Measurements from ENCODE around the gene CDK14.
A peak's percentile ranks its signal among the peaks of the same experiment; 100 is the strongest.

CDK14 gene

DNA sequence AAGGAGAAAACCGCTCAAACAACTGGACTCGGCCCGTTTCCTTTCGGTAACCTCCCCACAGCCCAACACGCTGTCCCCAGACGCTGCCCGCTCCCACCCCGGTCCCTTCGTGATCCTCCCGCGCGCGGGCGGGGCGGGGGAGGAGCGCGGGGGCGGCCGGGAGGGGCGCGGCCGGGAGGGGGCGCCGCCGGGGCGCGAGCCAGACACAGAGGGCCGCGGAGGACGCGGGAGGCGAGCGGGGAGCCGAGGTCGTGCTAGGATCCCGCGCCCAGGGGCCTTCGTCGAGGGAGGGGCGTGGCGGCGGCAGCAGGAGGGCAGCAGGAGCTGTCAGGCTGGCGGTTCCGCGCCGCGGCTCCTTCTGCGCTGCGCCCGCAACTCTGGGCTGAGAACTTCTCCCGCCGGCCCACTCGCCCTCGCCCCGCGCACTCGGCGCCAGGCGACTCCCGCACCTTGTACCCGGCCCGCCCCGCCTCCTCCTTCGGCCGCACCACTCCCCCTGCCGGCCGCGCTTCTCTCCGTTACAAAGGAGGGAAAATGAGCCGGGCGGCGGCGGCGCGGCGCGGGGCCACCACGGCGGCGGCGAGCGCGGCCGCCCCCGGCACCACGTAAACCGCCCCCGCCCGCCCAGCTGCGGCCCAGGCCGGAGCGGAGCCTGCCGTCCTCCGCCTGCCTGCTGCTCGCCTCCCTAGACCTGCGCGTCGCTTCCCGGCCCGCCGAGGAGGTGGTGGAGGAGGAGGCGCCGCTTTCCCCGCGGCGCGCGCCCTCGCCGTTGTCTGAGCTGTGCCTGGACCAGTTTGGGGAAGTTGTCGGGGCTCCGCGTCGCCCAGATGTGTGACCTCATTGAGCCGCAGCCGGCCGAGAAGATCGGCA lies at the start of gene CDK14:
TSS of gene CDK14 (plus strand) at position 521 of the 870 bp plus-strand sequence. CDS start at position 828, 307 bp downstream.
- DNase-seq (ENCODE audit: low read depth in 2 of 2): peak in 1 of 2 donors; percentile 22

DNA sequence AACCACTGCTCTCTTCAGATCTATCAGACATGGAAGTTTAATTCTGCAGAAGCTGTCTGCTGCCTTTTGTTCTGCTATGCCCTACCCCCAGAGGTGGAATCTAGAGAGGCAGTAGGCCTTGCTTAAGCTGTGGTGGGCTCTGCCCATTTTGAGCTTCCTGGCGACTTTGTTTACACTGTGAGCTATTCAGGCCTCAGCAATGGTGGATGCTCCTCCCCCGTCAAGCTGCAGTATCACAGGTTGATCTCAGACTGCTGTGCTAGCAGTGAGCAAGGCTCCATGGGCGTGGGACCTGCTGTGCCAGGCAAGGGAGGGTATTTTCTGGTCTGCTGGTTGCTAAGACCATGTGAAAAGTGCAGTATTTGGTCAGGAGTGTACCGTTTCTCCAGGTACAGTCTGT lies 45.1 kb upstream of the CDK14 start:
- DNase-seq (ENCODE audit: low read depth in 2 of 2): no peak

DNA sequence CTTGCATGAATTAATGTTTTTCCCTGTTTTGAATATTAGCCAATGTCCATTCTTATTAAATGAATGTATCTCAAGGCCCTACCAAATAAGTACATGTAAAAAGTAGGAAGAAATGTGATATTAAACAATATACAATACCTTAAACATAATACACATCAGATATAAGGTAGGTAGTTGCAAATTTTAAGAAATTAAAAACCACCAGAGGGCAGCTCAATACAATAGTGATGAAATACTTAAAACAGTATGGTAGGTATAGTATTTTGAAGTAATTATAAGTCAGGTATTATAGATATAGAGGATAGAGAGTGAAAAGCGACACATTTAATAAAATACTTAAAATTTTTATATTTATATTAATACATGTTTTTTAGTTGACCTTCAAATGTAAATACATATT lies 43.6 kb upstream of the CDK14 start:
- no peak for DNase-seq (ENCODE audit: low read depth in 2 of 2)

DNA sequence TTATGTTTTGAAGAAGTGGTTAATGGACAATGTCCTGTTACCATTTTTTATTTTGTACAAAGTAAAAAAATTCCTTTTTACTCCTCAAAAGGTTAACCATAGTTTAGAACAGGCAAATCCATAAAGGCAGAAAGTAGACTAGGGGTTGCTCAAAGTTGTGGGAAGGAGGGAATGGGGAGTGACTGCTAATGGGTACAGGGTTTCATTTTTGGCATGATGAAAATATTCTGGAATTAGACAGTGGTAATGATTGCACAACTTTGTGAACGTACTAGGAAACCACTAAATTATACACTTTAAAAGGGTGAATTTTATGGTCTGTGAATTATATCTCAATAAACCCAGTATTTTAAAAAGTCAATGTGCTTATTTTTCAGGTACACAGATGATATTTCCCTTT lies 35.4 kb upstream of the CDK14 start:
- no peak for DNase-seq (ENCODE audit: low read depth in 2 of 2)

DNA sequence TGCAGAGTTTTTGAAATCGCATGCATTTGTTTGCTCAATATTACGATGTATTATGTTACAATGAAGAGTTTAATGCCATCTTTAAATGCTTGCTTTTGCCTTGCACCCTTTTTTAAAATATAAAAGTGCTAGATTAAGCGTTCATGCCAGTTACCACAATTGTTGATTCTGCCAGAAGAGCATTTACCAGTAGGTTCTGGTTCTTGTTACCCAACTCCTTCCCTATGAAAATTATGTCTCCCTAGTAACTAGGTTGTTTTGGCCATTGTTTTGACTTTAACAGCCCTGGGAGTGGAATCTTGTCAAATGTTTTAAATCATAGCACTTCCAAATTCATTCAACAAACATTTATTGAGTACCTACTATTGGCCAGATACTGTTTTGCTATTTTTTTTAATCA lies 32.8 kb upstream of the CDK14 start:
- DNase-seq (ENCODE audit: low read depth in 2 of 2): no peak

DNA sequence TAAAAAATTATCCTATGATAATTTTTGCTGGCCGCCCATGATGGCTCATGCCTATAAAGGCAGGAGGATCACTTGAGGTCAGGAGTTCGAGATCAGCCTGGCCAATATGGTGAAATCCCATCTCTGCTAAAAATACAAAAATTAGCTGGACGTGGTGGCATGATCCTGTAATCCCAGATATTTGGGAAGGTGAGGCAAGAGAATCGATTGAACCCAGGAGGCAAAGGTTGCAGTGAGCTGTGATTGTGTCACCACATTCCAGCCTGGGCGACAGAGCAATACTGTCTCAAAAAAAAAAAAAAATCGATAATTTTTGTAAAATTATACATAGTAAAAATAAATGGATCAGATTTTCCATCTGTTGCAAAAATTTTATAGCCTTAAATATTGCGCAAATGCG lies 31.7 kb upstream of the CDK14 start:
- no peak for DNase-seq (ENCODE audit: low read depth in 2 of 2)

DNA sequence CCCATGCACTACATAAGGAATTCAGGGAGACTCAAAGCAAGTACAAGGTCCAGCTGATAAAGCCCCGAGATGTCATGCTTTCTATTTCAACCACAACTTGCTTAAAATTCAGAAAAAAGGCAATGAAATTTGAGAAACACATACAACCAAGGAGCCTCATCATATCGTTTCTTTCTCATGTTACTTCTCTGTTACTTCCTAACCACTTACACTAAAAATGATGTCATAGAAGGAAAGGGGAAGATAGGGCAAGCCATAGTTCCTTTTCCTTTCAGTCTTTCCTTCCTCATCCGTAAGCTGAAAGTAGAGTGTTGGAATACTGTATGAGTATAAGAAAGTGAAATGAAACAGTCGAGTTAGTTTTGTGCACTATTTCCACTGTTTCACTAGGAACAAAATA lies 27.9 kb upstream of the CDK14 start:
- no peak for DNase-seq (ENCODE audit: low read depth in 2 of 2)

DNA sequence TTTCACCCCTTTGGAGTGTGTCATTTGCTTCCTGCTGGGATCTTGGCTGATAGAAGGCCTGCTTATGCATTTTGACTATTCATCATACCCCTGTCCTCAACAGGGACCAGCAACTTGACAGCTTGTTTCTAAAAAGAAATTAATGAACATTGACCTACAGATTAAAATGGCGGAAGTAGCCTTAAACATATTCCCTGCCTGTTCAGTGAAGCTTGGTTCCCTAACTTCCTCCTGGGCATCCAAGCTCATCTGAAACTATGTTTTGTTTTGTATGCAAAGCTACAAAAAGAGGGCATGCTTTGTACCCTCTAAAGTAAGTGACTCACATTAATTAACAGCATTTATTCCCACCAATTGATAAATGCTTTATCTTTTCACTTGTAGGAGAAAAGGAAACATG lies 26.8 kb upstream of the CDK14 start:
- no peak for DNase-seq (ENCODE audit: low read depth in 2 of 2)

DNA sequence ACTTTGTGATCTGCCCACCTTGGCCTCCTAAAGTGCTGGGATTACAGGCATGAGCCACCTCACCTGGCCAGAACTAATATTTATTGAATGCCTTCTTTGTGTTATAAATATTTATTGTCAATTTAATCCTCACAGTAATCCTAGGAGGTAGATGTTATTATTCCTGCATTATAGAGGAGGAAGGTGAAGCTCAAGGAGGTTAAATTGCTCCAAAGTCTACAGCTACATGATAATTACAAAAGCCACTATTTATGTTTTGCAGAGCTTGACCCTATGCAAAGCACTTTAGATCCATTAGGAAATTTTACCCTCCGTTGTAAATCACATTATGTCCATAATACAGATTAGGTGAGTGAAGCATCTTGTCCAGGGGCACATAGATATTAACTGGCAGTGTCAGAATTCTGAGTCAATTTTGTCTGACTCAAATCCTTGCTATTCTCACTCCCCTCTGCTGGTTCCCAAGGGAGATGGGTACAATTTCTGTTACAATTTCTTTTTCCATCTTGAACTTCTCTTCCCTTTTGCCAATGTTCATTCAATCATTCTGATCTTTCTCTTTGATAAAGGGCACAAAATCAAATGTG lies 25.7 kb upstream of the CDK14 start:
- DNase-seq (ENCODE audit: low read depth in 2 of 2): no peak

DNA sequence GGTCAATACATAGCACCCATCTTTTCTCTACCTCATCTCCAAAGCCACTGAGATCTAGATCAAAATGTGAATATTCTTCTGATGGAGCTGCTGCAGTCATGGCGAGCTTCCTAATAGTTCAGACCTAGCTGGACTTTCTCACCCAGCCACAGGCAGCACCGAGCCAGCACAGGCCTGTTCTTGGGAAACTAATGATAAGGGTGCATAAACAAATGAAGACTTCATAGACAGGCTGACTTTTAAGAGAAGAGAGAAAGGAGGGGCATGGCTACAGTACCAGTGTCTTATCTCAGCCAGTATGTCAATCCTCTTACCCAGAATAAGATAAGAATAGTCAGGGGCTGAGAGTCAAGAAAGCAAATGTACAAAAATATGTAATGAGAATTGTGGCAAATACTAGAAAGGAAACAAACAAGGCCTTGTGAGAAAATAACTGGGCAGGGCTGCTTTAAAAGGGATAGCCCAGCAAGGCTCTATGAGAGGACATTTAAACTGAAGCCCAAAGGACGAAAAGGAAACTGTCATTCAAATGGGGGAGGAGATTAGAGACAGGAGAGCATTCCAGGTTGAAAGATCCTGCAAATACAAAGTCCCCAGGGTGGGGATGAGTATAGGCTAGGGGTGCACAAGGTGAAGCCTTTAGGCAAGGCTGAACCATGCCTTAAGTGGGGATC lies 21.8 kb upstream of the CDK14 start:
- DNase-seq (ENCODE audit: low read depth in 2 of 2): no peak

DNA sequence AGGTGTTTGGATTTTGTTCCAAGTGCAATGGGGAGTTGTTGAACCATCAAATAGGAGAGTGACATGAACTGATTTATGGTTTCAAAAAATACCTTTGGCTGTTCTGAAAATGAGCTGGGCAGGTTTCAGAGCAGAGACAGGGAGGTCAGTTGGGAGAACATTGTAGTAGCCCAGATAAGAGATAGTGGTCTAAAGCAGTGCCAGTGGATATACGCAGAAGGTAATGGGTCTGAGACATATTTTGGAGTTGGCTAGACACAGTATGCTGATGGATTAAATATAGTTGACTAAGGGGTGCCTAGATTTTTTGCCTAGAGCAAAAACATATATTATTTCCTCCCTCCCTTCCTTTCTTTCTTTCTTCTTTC lies 21.3 kb upstream of the CDK14 start:
- no peak for DNase-seq (ENCODE audit: low read depth in 2 of 2)

DNA sequence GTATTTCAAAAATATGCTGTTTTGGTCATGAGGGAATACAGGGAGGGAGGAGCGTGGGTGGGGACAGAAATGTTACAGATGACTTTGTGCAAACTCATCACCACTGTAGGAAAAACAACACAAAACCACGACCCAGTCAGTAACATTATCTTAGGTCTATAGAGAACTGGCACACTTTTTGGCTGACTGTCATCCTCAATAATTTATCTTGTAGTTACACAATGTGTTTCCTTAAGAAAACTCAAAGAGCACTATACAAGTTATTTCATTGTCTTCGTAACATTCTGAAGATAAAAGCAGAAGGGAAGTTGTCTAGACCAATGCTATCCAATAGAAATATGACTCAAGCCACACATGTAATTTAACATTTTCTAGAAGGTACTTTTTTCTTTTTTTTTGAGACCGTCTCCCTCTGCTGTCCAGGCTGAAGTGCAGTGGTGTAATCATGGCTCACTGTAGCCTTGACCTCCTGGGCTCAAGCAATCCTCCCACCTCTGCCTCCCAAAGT lies 16.9 kb upstream of the CDK14 start:
- DNase-seq (ENCODE audit: low read depth in 2 of 2): no peak

DNA sequence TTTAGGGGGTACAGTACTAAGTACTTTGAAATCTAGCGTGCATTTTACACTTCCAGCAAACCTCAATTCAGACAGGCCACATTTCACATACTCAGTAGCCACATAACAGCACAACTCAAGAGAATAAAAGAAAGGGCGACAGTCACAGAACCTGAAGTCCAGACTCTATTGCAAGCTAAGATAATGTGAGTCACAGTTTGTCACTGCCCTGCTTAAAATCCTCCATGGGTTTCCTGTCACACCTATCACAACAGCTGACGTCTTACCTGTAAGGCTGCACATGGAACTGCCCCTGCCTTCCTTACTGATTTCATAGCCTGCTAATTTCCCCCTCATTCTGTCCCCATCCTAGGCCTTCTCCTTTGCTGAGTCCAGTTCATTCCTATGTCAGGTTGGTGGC lies 16.1 kb upstream of the CDK14 start:
- DNase-seq (ENCODE audit: low read depth in 2 of 2): no peak

DNA sequence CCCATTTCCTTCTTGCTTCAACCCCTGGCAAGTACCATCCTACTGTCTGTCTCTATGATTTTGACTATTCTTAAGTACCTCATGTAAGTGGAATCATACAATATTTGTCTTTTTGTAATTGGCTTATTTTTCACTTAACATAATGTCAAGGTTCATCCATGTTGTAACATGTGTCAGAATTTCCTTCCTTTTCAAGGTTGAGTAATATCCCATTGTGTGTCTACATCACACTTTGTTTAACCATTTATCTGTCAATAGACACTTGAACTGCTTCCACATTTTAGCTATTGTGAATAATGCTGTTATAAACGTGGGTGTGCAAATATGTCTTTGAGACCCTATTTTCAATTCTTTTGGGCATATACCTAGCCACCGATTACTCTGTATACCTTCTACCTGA lies 14.0 kb upstream of the CDK14 start:
- no peak for DNase-seq (ENCODE audit: low read depth in 2 of 2)

DNA sequence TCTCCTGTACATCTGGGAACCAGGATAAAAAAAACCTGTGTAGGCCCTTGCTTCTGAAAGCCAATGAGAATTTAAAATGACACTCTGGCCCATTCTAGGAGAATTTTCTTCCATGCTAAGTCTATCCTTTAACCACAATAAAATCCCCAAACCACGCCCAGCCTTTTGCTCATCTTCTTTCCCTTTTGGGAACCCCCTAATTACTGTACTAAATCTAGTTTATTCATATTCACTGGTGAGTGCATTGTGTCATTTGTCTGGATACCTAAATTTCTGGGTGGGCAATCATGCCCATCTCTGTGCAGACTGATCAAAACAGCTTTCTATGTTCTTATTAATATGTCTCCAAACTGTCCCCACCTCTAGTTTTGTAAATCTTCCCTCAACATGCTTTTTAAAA lies 11.7 kb upstream of the CDK14 start:
- no peak for DNase-seq (ENCODE audit: low read depth in 2 of 2)

DNA sequence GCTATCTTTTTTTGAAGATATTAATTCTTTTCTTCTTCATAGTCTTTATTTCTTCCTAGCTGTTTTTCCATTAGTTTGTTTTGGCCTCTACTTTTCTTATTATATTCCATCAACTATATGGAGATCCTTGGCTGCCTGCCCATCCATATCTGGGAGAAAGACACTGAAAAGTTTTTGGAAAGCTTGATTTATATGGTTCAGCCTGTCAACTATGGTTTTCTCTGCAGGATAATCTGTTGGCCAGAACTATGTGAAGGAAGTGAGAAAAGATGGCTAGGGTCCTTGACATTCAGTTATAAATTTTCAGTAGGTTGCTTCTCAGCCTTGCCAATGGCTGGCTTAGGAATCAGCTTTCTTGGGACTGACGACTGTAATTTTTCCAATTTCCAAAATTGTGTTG lies 10.0 kb upstream of the CDK14 start:
- no peak for DNase-seq (ENCODE audit: low read depth in 2 of 2)

DNA sequence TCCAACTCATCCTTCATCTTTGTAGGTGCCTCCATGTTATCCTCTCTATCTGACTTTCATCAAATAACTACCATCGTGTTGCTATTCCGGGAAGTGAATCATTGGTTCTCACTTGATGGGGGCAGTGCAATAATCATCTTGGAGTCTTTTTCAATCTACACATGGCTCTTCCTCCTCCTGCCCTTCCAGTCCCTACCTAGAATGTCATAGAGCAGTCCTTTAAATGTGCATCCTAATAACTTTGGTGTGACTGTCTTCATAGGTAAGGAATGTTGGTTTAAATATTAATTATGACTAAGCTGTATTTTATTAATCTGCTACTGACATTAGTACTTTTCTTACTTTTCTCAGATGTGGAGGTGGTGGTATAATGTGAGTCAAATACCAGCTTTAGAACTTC lies 8.4 kb upstream of the CDK14 start:
- DNase-seq (ENCODE audit: low read depth in 2 of 2): no peak

DNA sequence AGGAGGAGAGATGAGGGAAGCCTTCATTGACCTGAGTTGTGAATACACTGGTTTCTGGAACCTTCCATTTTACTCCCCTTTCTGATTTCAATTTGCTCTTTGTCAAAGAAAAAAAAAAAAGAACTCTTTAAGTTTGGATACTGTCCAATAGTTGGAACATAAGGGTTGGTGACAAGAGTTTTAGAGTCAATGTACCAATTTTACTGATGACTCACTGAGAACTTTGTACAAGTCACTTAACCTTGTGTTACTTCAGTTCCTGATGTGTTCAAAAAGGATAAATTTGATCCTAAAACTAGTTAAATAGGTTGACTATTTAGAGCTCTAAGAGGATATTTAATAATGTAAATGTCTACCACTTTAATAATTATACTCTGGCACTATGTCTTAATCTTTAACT lies 4.1 kb upstream of the CDK14 start:
- DNase-seq (ENCODE audit: low read depth in 2 of 2): no peak

DNA sequence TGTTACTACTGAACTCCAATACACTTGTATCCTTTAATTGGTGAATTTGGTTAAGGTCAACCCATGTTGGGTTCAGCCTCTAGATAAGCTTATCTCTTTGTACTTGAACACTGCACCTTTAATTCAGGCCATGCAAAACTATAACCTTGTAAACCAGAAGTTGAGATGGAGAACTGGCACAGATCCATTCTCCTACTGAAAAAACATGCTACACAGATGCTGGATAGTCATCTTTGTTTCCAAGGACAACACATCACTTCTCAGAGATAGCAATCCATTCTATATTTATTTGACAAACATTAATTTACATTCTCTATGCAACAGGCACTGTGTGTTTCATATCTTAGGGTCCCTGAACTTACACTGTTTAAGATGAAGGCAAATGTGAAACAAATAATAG lies 2.9 kb upstream of the CDK14 start:
- DNase-seq (ENCODE audit: low read depth in 2 of 2): no peak

DNA sequence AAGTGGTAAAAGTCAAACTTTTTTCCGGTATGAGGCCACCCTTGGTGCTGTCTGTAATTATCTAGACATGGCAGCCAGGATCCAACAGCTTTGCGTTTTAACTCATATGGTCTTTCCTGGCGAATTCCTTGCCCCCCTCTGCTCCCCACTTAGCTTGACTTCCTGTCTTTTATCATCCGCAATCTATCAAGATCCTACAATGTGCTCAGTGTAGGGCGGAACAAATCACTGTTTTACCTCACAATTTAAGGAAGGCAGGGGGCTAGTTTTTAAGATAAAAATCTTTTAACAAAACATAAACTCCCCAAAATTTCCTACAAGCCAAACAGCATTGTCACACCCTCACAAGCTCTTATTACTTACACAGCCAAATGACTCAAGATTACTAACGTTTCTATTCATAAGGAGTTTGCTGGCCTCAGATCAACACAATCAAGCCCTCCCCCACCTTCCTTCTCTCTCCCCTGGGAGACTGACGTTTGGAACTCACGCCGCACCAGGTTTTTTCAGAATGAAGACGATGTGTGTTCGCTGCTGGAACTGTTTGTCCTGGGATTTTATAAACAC lies 1.3 kb upstream of the CDK14 start:
- no peak for DNase-seq (ENCODE audit: low read depth in 2 of 2)

DNA sequence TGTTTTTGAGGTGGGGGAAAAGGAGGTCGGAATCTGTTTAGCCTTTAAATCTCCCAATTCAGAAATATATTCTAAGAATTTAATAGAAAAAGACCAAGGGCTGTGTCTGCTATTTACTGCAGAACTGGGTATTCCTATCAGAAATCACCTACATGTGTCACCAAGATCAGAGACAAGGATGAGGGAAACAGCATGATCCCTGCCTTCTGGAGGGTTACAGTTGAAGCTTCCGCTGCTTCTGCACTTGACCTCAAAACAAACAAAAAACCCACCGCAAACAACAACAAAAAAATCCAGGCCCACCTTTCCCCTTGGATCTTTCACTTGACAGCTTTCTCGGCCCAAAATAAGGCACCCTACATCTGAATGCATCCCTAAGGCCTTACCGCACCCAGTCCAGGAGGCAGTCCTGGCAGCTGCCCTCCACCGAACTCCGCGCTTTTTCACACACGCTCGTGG lies 750 bp upstream of the CDK14 start:
- no peak for DNase-seq (ENCODE audit: low read depth in 2 of 2)

Measured in stimulated activated CD8-positive, alpha-beta memory T cell treated with anti-CD3 and anti-CD28 coated beads, Interleukin-7, amount 100 ng/mL, for 4 hours (primary cell).